HG03139 (cell line): ENCODE results near the gene ADORA2A.
"Not testable (repeated sequence)": the region's sequence is repeated elsewhere in the genome, so short reads cannot be mapped to it uniquely, and the experiment has no call there.

Experiments used
- ATAC-seq: cut with Tn5 transposase; IDR thresholded peaks from one replicate; pipeline ENCODE4 v1.9.1; 2021; ENCODE audit not compliant: unreplicated experiment

Gene ADORA2A

DNA sequence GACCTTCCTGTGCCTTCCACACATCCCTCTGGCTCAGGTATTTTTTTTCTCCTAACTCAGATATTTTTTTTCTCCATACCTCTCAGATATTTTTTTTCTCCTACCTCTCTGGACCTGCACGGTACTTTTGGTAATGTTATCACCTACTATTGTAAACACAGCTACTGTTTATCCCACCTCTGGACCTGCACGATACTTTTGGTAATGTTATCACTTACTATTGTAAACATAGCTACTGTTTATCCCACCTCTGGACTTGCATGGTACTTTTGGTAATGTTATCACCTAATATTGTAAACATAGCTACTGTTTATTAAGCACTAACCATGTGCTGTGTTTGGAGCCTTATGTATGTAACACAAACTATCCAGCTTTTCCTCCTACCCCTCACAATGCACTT is 55.6 kb downstream of the ADORA2A start:
- ATAC-seq, result no peak

- no peak for ATAC-seq
Measured at GRCh38 chr22:24483976-24484545, 56.7 kb downstream of the ADORA2A start.

- ATAC-seq, result no peak
Measured at GRCh38 chr22:24485170-24485569, 57.8 kb downstream of the ADORA2A start.

DNA sequence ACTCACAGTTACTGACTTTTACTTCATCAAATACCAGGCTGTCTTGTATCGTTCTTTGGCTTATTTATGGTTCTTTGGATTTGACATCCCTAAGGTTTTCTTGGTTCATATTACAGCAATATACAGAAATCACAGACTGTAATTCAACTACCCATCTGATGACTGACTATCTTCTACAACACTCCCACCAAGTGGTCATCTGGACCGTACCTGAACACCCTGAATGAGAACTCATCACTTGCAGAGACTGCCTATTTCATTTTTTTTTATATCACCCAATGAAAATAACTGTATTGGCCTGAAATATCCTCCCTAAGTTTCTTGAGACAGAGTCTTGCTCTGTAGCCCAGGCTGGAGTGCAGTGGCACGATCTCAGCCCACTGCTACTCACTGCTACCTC is 58.2 kb downstream of the ADORA2A start:
- ATAC-seq, result no peak

- ATAC-seq, result no peak
Measured at GRCh38 chr22:24486501-24486921, 59.1 kb downstream of the ADORA2A start.

GRCh38 chr22:24489011-24489410 is 61.6 kb downstream of the ADORA2A start:
- ATAC-seq, result no peak

GRCh38 chr22:24489434-24489833 is 62.0 kb downstream of the ADORA2A start:
- ATAC-seq, result not testable (repeated sequence)
